ENCODE results near the gene HEPHL1.
"Not testable (repeated sequence)": the region's sequence is repeated elsewhere in the genome, so short reads cannot be mapped to it uniquely, and the experiment has no call there.

Gene HEPHL1

DNA sequence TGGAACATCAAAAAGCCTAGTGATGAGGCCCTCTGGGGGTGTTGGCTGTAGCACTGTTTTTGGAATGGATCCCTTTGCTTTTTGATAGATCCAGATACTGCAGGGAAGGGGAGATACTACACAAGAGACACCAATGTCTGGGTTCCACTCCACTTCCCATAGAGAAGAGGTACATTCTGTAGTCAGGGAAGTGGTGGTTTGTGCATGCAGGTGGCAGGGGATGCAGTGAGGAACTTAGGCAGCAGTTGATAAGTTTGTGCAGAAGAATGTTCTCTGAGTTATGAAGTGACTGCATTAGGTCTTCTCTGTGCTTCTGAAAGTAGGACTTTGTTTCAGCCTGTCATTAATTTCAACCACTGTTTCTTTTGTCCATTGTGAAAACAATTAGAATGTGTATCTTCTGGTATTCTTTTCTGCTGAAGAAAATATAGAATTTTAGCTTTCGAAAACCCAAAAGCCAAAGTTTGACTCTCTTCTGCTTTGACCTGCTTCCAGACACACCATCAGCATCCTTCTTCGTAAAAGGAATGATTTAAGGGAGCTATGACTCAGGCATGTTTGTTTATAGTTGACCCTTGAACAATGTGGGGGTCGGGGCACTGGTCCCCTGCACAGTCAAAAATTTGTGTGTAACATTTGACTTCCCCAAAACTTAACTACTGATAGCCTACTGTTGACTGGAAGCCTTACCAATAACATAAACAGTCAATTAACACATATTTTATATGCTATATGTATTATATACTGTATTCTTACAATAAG, 133.1 kb downstream of the HEPHL1 start:
- no peak for DNase-seq

DNA sequence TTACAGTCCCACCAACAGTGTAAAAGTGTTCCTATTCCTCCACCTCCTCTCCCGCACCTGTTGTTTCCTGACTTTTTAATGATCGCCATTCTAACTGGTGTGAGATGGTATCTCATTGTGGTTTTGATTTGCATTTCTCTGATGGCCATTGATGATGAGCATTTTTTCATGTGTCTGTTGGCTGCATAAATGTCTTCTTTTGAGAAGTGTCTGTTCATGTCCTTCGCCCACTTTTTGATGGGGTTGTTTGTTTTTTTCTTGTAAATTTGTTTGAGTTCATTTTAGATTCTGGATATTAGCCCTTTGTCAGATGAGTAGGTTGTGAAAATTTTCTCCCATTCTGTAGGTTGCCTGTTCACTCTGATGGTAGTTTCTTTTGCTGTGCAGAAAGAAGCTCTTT, 136.2 kb downstream of the HEPHL1 start:
- DNase-seq = not testable (repeated sequence)

Measured in activated CD8-positive, alpha-beta memory T cell treated with anti-CD3 and anti-CD28 coated beads, Interleukin-2, amount 50 U/mL, for 4 hours (primary cell).